GM23338 (cell line): ENCODE data around the gene CATSPER3. TPM values are rescaled to one million over a fixed set of nuclear protein-coding genes. Genes with fewer than 3 reads are reported as not detected.

Source experiments
- ATAC-seq: fragments of 200-7000 bp; cut with Tn5 transposase; 3 replicates; pipeline ENCODE4 v1.9.1; 2020
- DNase-seq: peaks from one replicate; pipeline ENCODE4 v3.0.0-alpha.2; 2015; ENCODE audit warnings: low spot score
- H2AFZ ChIP-seq: fragments of 200-600 bp; sonication (generic); 2 replicates; pipeline ENCODE4 v1.8.0; 2016; ENCODE audit warnings: antibody characterized with exemption, mild to moderate bottlenecking, moderate library complexity
- H3F3A ChIP-seq: fragments of 200-600 bp; sonication (generic); replicated peaks from 2 replicates; pipeline ENCODE4 v1.8.0; 2017; ENCODE audit warnings: antibody characterized with exemption, mixed run types, low read depth
- H3K27ac ChIP-seq: fragments of 200-600 bp; sonication (generic); 2 replicates; pipeline ENCODE4 v1.6.1; 2016; ENCODE audit warnings: low read depth
- H3K27me3 ChIP-seq: fragments of 200-600 bp; sonication (generic); 2 replicates; pipeline ENCODE4 v1.8.0; 2016; ENCODE audit warnings: mild to moderate bottlenecking, mixed run types, moderate library complexity; ENCODE audit not compliant: insufficient read depth
- H3K36me3 ChIP-seq: fragments of 200-600 bp; sonication (generic); 2 replicates; pipeline ENCODE4 v1.8.0; 2016; ENCODE audit warnings: mild to moderate bottlenecking; ENCODE audit not compliant: insufficient read depth
- H3K4me1 ChIP-seq: fragments of 200-600 bp; sonication (generic); 2 replicates; pipeline ENCODE4 v1.8.0; 2016; ENCODE audit warnings: mild to moderate bottlenecking, moderate library complexity; ENCODE audit not compliant: insufficient read depth
- H3K4me2 ChIP-seq: fragments of 200-600 bp; sonication (generic); 2 replicates; pipeline ENCODE4 v1.7.1; 2017; ENCODE audit warnings: mixed run types
- H3K4me3 ChIP-seq: fragments of 200-600 bp; sonication (generic); 2 replicates; pipeline ENCODE4 v1.6.1; 2016; ENCODE audit warnings: mixed run types
- H3K79me2 ChIP-seq: fragments of 200-600 bp; sonication (generic); replicated peaks from 2 replicates; pipeline ENCODE4 v1.8.0; 2017; ENCODE audit warnings: mild to moderate bottlenecking; ENCODE audit not compliant: insufficient read depth
- H3K9me2 ChIP-seq: fragments of 200-600 bp; sonication (generic); 2 replicates; pipeline ENCODE4 v1.8.0; 2017; ENCODE audit not compliant: insufficient read depth
- H4K20me1 ChIP-seq: fragments of 200-600 bp; sonication (generic); replicated peaks from 2 replicates; pipeline ENCODE4 v1.8.0; 2017; ENCODE audit warnings: mild to moderate bottlenecking; ENCODE audit not compliant: insufficient read depth
- H3K27ac Mint-ChIP-seq: 2 replicates; pipeline ENCODE4 v1.8.0; 2020; ENCODE audit warnings: inconsistent platforms, mild to moderate bottlenecking, moderate library complexity, mixed read lengths
- H3K27me3 Mint-ChIP-seq: 3 replicates; pipeline ENCODE4 v1.8.0; 2022; ENCODE audit warnings: low read depth, mild to moderate bottlenecking, moderate library complexity, mixed read lengths, inconsistent platforms; ENCODE audit not compliant: insufficient read depth, poor library complexity
- H3K36me3 Mint-ChIP-seq: 3 replicates; pipeline ENCODE4 v1.8.0; 2021; ENCODE audit warnings: low read depth, mild to moderate bottlenecking, inconsistent platforms, moderate library complexity, mixed read lengths
- H3K4me1 Mint-ChIP-seq: 3 replicates; pipeline ENCODE4 v1.8.0; 2020; ENCODE audit warnings: mild to moderate bottlenecking, inconsistent platforms, mixed read lengths
- H3K4me3 Mint-ChIP-seq: 3 replicates; pipeline ENCODE4 v1.8.0; 2021; ENCODE audit warnings: moderate library complexity, mild to moderate bottlenecking, inconsistent platforms, mixed read lengths
- H3K9me3 Mint-ChIP-seq: 3 replicates; pipeline ENCODE4 v1.8.0; 2020; ENCODE audit warnings: moderate library complexity, mild to moderate bottlenecking, inconsistent platforms, mixed read lengths
- CREB1 ChIP-seq: fragments of 250-450 bp; sonication (Bioruptor Pico); IDR thresholded peaks from 2 replicates; pipeline ENCODE4 v1.5.0; 2020; ENCODE audit warnings: low read depth, mild to moderate bottlenecking, moderate library complexity
- EZH2 ChIP-seq: fragments of 200-600 bp; sonication (generic); IDR thresholded peaks from one replicate; pipeline ENCODE4 v1.8.0; 2017; ENCODE audit warnings: antibody characterized with exemption, mild to moderate bottlenecking, low read depth; ENCODE audit not compliant: unreplicated experiment
- EZH2phosphoT487 ChIP-seq: fragments of 200-600 bp; sonication (generic); IDR thresholded peaks from one replicate; pipeline ENCODE4 v1.8.1; 2018; ENCODE audit warnings: antibody characterized with exemption; ENCODE audit not compliant: unreplicated experiment
- JUNB ChIP-seq: IDR thresholded peaks from one replicate; pipeline ENCODE4 v1.6.1; 2016; ENCODE audit warnings: antibody characterized with exemption; ENCODE audit not compliant: unreplicated experiment
- NANOG ChIP-seq: IDR thresholded peaks from 2 replicates; pipeline ENCODE4 v1.6.1; 2016; ENCODE audit warnings: antibody characterized with exemption, borderline replicate concordance
- ZNF331 ChIP-seq: fragments of 250-450 bp; sonication (Bioruptor Pico); IDR thresholded peaks from 2 replicates; pipeline ENCODE4 v1.5.0; 2020; ENCODE audit warnings: low read depth, mild to moderate bottlenecking, moderate library complexity
- polyA plus RNA-seq: library from polyadenylated mRNA; unstranded; fragments of >200 nt; fragmentation: Nextera tagmentation; extraction: Ambion mirVana; gene quantifications from 2 replicates; pipeline ENCODE4 v1.2.1, GENCODE V29; 2016
- total RNA-seq: library from RNA; depleted of rRNA; stranded (reverse); fragments of >200 nt; shearing (Covaris generic); gene quantifications from 2 replicates; pipeline ENCODE4 v1.2.3, GENCODE V29; 2014
- TF ChIP-seq, protein P1 (sequence below), 2 experiments: fragments of 200-600 bp in 1 of 2; sonication (generic) in 1 of 2; conservative IDR thresholded peaks; 2 replicates each; pipeline versions ENCODE4 v1.5.1 to v1.6.1; 2016 to 2017; ENCODE audit warnings: antibody characterized with exemption in 2 of 2, low read depth in 2 of 2, mild to moderate bottlenecking in 2 of 2, moderate library complexity in 1 of 2
- TF ChIP-seq, protein P2 (sequence below): fragments of 250-450 bp; sonication (Bioruptor Pico); IDR thresholded peaks from 2 replicates; pipeline ENCODE4 v1.5.0; 2020; ENCODE audit warnings: mild to moderate bottlenecking, moderate library complexity
- TF ChIP-seq, protein P3 (sequence below): IDR thresholded peaks from one replicate; pipeline ENCODE4 v1.6.1; 2018; ENCODE audit warnings: antibody characterized with exemption; ENCODE audit not compliant: unreplicated experiment
- TF ChIP-seq, protein P4 (sequence below): IDR thresholded peaks from 2 replicates; pipeline ENCODE4 v1.6.1; 2016; ENCODE audit warnings: antibody characterized with exemption

CATSPER3 gene
- total and polyA plus RNA-seq, 2 experiments from 2014 or later: 0.19 TPM; not detected in 1

DNA sequence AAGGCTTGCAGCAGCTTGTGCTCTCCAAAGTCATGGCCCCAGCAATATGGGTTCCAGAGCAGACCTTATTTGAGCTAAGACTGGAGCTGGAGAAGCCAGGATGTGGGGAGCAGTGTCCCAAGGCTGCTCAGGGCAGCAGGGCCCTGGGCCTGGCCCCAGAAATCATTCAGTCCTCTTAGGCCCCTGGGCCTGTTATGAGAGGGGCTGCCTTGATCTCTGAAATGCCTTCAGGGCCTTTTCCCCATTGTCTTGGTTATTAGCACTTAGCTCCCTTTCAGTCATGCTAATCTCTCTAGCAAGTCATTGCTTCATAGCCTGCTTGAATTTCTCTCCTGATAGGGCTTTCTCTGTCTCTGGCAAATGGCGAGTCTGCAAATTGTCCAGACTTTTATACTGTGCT, 9.1 kb downstream of the CATSPER3 start:
- peaks cover 59% of the 10 kb centered on the region for H3K9me3 Mint-ChIP-seq
- peaks cover 48% of the 10 kb centered on the region for H3K36me3 Mint-ChIP-seq
- Histone ChIP-seq H3K79me2 (no peaks in the 10 kb centered on the region), H3K4me3 (no peak overlapping the region), H3K4me2 (no peak overlapping the region), H3F3A (no peaks in the 10 kb centered on the region), H3K27me3 (no peaks in the 10 kb centered on the region), H3K9me2 (no peaks in the 10 kb centered on the region), H3K27ac (no peak overlapping the region), H4K20me1 (no peaks in the 10 kb centered on the region), H3K4me1 (no peaks in the 10 kb centered on the region), H2AFZ (no peak overlapping the region), H3K36me3 (no peaks in the 10 kb centered on the region; the same call in 1 of the 2 replicates)
- H3K4me3 Mint-ChIP-seq: no peak overlapping the region
- ATAC-seq (no peak), DNase-seq (peak; percentile 37)
- no peak overlapping the region for H3K27ac Mint-ChIP-seq
- H3K4me1 Mint-ChIP-seq: no peaks in the 10 kb centered on the region; the same call in 2 of the 3 replicates
- H3K27me3 Mint-ChIP-seq: peaks cover 8% of the 10 kb centered on the region
- TF ChIP-seq, protein P1, sequence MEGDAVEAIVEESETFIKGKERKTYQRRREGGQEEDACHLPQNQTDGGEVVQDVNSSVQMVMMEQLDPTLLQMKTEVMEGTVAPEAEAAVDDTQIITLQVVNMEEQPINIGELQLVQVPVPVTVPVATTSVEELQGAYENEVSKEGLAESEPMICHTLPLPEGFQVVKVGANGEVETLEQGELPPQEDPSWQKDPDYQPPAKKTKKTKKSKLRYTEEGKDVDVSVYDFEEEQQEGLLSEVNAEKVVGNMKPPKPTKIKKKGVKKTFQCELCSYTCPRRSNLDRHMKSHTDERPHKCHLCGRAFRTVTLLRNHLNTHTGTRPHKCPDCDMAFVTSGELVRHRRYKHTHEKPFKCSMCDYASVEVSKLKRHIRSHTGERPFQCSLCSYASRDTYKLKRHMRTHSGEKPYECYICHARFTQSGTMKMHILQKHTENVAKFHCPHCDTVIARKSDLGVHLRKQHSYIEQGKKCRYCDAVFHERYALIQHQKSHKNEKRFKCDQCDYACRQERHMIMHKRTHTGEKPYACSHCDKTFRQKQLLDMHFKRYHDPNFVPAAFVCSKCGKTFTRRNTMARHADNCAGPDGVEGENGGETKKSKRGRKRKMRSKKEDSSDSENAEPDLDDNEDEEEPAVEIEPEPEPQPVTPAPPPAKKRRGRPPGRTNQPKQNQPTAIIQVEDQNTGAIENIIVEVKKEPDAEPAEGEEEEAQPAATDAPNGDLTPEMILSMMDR (conservative IDR thresholded peaks at IDR 0.05; ENCODE audit: low read depth in 2 of 2): no peak
- no peak for TF ChIP-seq NANOG

DNA sequence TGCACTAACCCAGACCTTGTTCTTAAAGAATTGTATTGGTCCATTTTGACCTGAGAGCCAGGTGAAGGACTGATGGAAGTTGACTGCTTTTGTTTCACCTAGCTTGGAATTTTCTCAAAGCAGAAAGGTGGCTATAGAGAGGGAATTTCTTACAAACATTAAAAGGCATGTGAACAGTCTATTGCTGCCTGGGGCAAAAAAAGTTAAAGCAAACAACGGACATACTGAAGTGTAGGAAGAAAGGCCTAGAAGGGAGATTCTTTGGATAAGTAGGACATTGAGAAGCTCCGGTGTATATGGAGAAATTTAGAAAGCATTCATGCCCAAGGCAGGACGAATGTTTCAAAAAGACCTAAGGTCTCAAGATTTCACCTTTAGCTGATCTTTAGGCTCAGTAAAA, 11.7 kb downstream of the CATSPER3 start:
- Histone ChIP-seq H4K20me1 (no peaks in the 10 kb centered on the region), H3K4me2 (no peak overlapping the region), H3F3A (no peaks in the 10 kb centered on the region), H3K9me2 (no peaks in the 10 kb centered on the region), H2AFZ (no peak overlapping the region), H3K36me3 (no peaks in the 10 kb centered on the region; the same call in 1 of the 2 replicates), H3K4me1 (no peaks in the 10 kb centered on the region), H3K27ac (no peak overlapping the region), H3K27me3 (no peaks in the 10 kb centered on the region), H3K79me2 (no peaks in the 10 kb centered on the region), H3K4me3 (no peak overlapping the region)
- H3K36me3 Mint-ChIP-seq: peaks cover 52% of the 10 kb centered on the region
- DNase-seq (no peak), ATAC-seq (no peak)
- H3K4me1 Mint-ChIP-seq: no peaks in the 10 kb centered on the region; the same call in 2 of the 3 replicates
- TF ChIP-seq ZNF331 (no peak), EZH2 (no peak), EZH2phosphoT487 (no peak), CREB1 (CRISPR knock-in tag) (no peak), JUNB (no peak)
- TF ChIP-seq, protein P2, sequence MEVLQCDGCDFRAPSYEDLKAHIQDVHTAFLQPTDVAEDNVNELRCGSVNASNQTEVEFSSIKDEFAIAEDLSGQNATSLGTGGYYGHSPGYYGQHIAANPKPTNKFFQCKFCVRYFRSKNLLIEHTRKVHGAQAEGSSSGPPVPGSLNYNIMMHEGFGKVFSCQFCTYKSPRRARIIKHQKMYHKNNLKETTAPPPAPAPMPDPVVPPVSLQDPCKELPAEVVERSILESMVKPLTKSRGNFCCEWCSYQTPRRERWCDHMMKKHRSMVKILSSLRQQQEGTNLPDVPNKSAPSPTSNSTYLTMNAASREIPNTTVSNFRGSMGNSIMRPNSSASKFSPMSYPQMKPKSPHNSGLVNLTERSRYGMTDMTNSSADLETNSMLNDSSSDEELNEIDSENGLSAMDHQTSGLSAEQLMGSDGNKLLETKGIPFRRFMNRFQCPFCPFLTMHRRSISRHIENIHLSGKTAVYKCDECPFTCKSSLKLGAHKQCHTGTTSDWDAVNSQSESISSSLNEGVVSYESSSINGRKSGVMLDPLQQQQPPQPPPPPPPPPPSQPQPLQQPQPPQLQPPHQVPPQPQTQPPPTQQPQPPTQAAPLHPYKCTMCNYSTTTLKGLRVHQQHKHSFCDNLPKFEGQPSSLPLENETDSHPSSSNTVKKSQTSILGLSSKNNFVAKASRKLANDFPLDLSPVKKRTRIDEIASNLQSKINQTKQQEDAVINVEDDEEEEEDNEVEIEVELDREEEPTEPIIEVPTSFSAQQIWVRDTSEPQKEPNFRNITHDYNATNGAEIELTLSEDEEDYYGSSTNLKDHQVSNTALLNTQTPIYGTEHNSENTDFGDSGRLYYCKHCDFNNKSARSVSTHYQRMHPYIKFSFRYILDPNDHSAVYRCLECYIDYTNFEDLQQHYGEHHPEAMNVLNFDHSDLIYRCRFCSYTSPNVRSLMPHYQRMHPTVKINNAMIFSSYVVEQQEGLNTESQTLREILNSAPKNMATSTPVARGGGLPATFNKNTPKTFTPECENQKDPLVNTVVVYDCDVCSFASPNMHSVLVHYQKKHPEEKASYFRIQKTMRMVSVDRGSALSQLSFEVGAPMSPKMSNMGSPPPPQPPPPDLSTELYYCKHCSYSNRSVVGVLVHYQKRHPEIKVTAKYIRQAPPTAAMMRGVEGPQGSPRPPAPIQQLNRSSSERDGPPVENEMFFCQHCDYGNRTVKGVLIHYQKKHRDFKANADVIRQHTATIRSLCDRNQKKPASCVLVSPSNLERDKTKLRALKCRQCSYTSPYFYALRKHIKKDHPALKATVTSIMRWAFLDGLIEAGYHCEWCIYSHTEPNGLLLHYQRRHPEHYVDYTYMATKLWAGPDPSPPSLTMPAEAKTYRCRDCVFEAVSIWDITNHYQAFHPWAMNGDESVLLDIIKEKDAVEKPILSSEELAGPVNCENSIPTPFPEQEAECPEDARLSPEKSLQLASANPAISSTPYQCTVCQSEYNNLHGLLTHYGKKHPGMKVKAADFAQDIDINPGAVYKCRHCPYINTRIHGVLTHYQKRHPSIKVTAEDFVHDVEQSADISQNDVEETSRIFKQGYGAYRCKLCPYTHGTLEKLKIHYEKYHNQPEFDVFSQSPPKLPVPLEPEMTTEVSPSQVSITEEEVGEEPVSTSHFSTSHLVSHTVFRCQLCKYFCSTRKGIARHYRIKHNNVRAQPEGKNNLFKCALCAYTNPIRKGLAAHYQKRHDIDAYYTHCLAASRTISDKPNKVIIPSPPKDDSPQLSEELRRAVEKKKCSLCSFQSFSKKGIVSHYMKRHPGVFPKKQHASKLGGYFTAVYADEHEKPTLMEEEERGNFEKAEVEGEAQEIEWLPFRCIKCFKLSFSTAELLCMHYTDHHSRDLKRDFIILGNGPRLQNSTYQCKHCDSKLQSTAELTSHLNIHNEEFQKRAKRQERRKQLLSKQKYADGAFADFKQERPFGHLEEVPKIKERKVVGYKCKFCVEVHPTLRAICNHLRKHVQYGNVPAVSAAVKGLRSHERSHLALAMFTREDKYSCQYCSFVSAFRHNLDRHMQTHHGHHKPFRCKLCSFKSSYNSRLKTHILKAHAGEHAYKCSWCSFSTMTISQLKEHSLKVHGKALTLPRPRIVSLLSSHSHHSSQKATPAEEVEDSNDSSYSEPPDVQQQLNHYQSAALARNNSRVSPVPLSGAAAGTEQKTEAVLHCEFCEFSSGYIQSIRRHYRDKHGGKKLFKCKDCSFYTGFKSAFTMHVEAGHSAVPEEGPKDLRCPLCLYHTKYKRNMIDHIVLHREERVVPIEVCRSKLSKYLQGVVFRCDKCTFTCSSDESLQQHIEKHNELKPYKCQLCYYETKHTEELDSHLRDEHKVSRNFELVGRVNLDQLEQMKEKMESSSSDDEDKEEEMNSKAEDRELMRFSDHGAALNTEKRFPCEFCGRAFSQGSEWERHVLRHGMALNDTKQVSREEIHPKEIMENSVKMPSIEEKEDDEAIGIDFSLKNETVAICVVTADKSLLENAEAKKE (CRISPR knock-in tag): no peak
- TF ChIP-seq, protein P3, sequence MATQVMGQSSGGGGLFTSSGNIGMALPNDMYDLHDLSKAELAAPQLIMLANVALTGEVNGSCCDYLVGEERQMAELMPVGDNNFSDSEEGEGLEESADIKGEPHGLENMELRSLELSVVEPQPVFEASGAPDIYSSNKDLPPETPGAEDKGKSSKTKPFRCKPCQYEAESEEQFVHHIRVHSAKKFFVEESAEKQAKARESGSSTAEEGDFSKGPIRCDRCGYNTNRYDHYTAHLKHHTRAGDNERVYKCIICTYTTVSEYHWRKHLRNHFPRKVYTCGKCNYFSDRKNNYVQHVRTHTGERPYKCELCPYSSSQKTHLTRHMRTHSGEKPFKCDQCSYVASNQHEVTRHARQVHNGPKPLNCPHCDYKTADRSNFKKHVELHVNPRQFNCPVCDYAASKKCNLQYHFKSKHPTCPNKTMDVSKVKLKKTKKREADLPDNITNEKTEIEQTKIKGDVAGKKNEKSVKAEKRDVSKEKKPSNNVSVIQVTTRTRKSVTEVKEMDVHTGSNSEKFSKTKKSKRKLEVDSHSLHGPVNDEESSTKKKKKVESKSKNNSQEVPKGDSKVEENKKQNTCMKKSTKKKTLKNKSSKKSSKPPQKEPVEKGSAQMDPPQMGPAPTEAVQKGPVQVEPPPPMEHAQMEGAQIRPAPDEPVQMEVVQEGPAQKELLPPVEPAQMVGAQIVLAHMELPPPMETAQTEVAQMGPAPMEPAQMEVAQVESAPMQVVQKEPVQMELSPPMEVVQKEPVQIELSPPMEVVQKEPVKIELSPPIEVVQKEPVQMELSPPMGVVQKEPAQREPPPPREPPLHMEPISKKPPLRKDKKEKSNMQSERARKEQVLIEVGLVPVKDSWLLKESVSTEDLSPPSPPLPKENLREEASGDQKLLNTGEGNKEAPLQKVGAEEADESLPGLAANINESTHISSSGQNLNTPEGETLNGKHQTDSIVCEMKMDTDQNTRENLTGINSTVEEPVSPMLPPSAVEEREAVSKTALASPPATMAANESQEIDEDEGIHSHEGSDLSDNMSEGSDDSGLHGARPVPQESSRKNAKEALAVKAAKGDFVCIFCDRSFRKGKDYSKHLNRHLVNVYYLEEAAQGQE: no peak
- TF ChIP-seq, protein P4, sequence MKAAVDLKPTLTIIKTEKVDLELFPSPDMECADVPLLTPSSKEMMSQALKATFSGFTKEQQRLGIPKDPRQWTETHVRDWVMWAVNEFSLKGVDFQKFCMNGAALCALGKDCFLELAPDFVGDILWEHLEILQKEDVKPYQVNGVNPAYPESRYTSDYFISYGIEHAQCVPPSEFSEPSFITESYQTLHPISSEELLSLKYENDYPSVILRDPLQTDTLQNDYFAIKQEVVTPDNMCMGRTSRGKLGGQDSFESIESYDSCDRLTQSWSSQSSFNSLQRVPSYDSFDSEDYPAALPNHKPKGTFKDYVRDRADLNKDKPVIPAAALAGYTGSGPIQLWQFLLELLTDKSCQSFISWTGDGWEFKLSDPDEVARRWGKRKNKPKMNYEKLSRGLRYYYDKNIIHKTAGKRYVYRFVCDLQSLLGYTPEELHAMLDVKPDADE: no peak
- peaks cover 8% of the 10 kb centered on the region for H3K27me3 Mint-ChIP-seq
- no peak overlapping the region for H3K4me3 Mint-ChIP-seq
- H3K27ac Mint-ChIP-seq: no peak overlapping the region
- peaks cover 77% of the 10 kb centered on the region for H3K9me3 Mint-ChIP-seq
